GM12878 (cell line): ENCODE results near the gene KATNIP. TPM values are rescaled to one million over a fixed set of nuclear protein-coding genes. Genes with fewer than 3 reads are reported as not detected.

Experiments
- ATAC-seq: fragments of 200-7000 bp; cut with Tn5 transposase; 3 replicates; pipeline ENCODE4 v1.9.1; 2020; ENCODE audit warnings: mild to moderate bottlenecking, moderate library complexity
- BruUV-seq: library from RNA; stranded (reverse); fragments of 400-500 nt; replicated peaks from 2 replicates; lab custom pipeline; 2021; lab: Mats Ljungman, UMichigan
- CTCF ChIA-PET: fragments of 300-600 bp; sonication (Branson Sonifier 250); formaldehyde crosslinking; extraction: SDS; loops from one replicate; lab custom pipeline; 2021; ENCODE audit warnings: inconsistent platforms; lab: Yijun Ruan, JAX
- POLR2A ChIA-PET: fragments of 350-600 bp; formaldehyde crosslinking; extraction: SDS; loops from one replicate; lab custom pipeline; 2021; ENCODE audit warnings: inconsistent platforms; lab: Charles Lee
- RAD21 ChIA-PET: fragments of 300-600 bp; sonication (Branson Sonifier 250); formaldehyde crosslinking; loops from one replicate; lab custom pipeline; 2023; ENCODE audit warnings: antibody characterized with exemption; ENCODE audit not compliant: unreplicated experiment; lab: Charles Lee
- SMC1A ChIA-PET: fragments of 300-600 bp; sonication (Branson Sonifier 250); formaldehyde crosslinking; loops from one replicate; lab custom pipeline; 2023; ENCODE audit not compliant: unreplicated experiment, uncharacterized antibody; lab: Charles Lee
- DNase-seq: peaks from one replicate; pipeline ENCODE4 v3.0.0-alpha.2; 2011; ENCODE audit warnings: low read depth, low spot score
- FAIRE-seq: peaks from 3 replicates; lab custom pipeline; 2011; peaks lifted over from hg19 to GRCh38; lab: Jason Lieb, UNC
- H2AFZ ChIP-seq: 2 replicates; pipeline ENCODE4 v1.6.0; 2011; ENCODE audit warnings: low read depth, low read length, control low read depth; ENCODE audit not compliant: control insufficient read depth
- H3K27ac ChIP-seq: 2 replicates; pipeline ENCODE4 v1.5.1; 2011; ENCODE audit warnings: control low read depth; ENCODE audit not compliant: control insufficient read depth, insufficient read depth
- H3K27me3 ChIP-seq, 2 experiments: replicated peaks in 1 of 2; 2 replicates each; pipeline versions ENCODE4 v1.6.0 to v1.6.1; 2011; ENCODE audit warnings: low read length in 1 of 2; ENCODE audit not compliant: control insufficient read depth in 2 of 2, insufficient read depth in 2 of 2
- H3K36me3 ChIP-seq, 2 experiments: 2 replicates each; pipeline ENCODE4 v1.5.1; 2011; ENCODE audit warnings: low read length in 1 of 2; ENCODE audit not compliant: control insufficient read depth in 2 of 2, insufficient read depth in 2 of 2
- H3K4me1 ChIP-seq: 2 replicates; pipeline ENCODE4 v1.6.1; 2011; ENCODE audit warnings: mild to moderate bottlenecking, low read length, moderate library complexity, mixed read lengths; ENCODE audit not compliant: control insufficient read depth, insufficient read depth
- H3K4me2 ChIP-seq: 2 replicates; pipeline ENCODE4 v1.6.0; 2011; ENCODE audit warnings: control low read depth; ENCODE audit not compliant: control insufficient read depth, insufficient read depth
- H3K4me3 ChIP-seq: fragments of 200-600 bp; sonication (generic); 2 replicates; pipeline ENCODE4 v1.5.1; 2016
- H3K79me2 ChIP-seq: 2 replicates; pipeline ENCODE4 v1.6.0; 2011; ENCODE audit warnings: low read length; ENCODE audit not compliant: control insufficient read depth, insufficient read depth
- H3K9ac ChIP-seq: 2 replicates; pipeline ENCODE4 v1.8.0; 2011; ENCODE audit warnings: low read length, control low read depth, mixed read lengths; ENCODE audit not compliant: control insufficient read depth, insufficient read depth
- H3K9me3 ChIP-seq: replicated peaks from 3 replicates; pipeline ENCODE4 v1.5.1; 2011; ENCODE audit warnings: mild to moderate bottlenecking, low read length; ENCODE audit not compliant: control insufficient read depth, insufficient read depth
- H4K20me1 ChIP-seq: 2 replicates; pipeline ENCODE4 v1.6.0; 2011; ENCODE audit not compliant: control insufficient read depth, insufficient read depth
- BCL11A ChIP-seq: IDR thresholded peaks from 2 replicates; pipeline ENCODE4 v1.6.1; 2011; ENCODE audit warnings: low read depth, low read length
- BHLHE40 ChIP-seq, 2 experiments: fragments of 450-650 bp in 1 of 2; IDR thresholded peaks; 2 replicates each; pipeline ENCODE4 v1.6.1; 2011 to 2017; ENCODE audit warnings: low read depth in 2 of 2, borderline replicate concordance in 1 of 2, improper control_type of control experiment in 1 of 2, low read length in 1 of 2, mild to moderate bottlenecking in 1 of 2
- CBX3 ChIP-seq: fragments of 200-600 bp; sonication (generic); IDR thresholded peaks from 2 replicates; pipeline ENCODE4 v1.6.1; 2016; ENCODE audit warnings: low read depth, borderline replicate concordance
- HDAC2 ChIP-seq: fragments of 200-600 bp; sonication (generic); IDR thresholded peaks from 2 replicates; pipeline ENCODE4 v1.6.1; 2017
- KDM1A ChIP-seq: fragments of 200-600 bp; sonication (generic); IDR thresholded peaks from 2 replicates; pipeline ENCODE4 v1.6.1; 2016; ENCODE audit warnings: borderline replicate concordance
- MXI1 ChIP-seq: fragments of 150-350 bp; IDR thresholded peaks from 2 replicates; pipeline ENCODE4 v1.6.1; 2011; ENCODE audit warnings: low read depth, mild to moderate bottlenecking, inconsistent platforms, low read length, improper control_type of control experiment
- NFYB ChIP-seq: IDR thresholded peaks from 2 replicates; pipeline ENCODE4 v1.6.1; 2011; ENCODE audit warnings: low read depth, mild to moderate bottlenecking, low read length, improper control_type of control experiment, moderate library complexity; ENCODE audit not compliant: insufficient read depth
- NR2C2 ChIP-seq: IDR thresholded peaks from 2 replicates; pipeline ENCODE4 v1.6.1; 2011; ENCODE audit warnings: borderline replicate concordance, low read depth; ENCODE audit not compliant: control insufficient read depth, insufficient read length
- SP1 ChIP-seq: IDR thresholded peaks from one replicate; pipeline ENCODE4 v1.6.1; 2011; ENCODE audit warnings: low read depth, low read length
- TAF1 ChIP-seq: IDR thresholded peaks from 2 replicates; pipeline ENCODE4 v1.6.1; 2011; ENCODE audit warnings: mild to moderate bottlenecking, low read depth, low read length, borderline replicate concordance
- ZNF217 ChIP-seq: fragments of 450-650 bp; IDR thresholded peaks from 2 replicates; pipeline ENCODE4 v1.6.1; 2017; ENCODE audit warnings: antibody characterized with exemption, mild to moderate bottlenecking
- WGBS: methylation state at CpG from one replicate; pipeline ENCODE4 v1.1.6; 2016; ENCODE audit warnings: low lambda C conversion rate; ENCODE audit not compliant: insufficient replicate concordance, insufficient coverage; ENCODE audit errors: missing lambda C conversion rate; 5-methylcytosine and 5-hydroxymethylcytosine counted together
- in situ Hi-C: fragments of 300-500 bp; cut with MboI; formaldehyde crosslinking; loops from 9 replicates; pipeline ENCODE4 v1.14.3; 2018; ENCODE audit warnings: mixed read lengths
- intact Hi-C: fragments of 100-400 bp; cut with micrococcal nuclease; formaldehyde crosslinking; loops from one replicate; pipeline ENCODE4 v1.14.2; 2022; ENCODE audit not compliant: unreplicated experiment
- polyA plus RNA-seq, 11 experiments: library from polyadenylated mRNA; depleted of rRNA in 4 of 11; unstranded in 6 of 11; stranded (reverse) in 5 of 11; fragments of >200 nt; fragmentation: Nextera tagmentation in 4 of 11; fragmentation: Illumina TruSeq in 1 of 11; extraction: Ambion mirVana in 4 of 11; extraction: Trizol in 1 of 11; gene quantifications; 1 replicate in 1 of 11; 2 replicates in 10 of 11; pipeline versions ENCODE4 v1.2.1 to v1.2.3, GENCODE V29; 2011 to 2016; ENCODE audit warnings: inconsistent platforms in 2 of 11, missing spikeins in 2 of 11, low read depth in 1 of 11
- total RNA-seq, 4 experiments: library from RNA; depleted of rRNA in 3 of 4; stranded (reverse); fragments of >200 nt in 3 of 4; fragmentation: Illumina TruSeq in 1 of 4; extraction: Trizol in 1 of 4; gene quantifications; 2 replicates each; pipeline versions ENCODE4 v1.2.1 to v1.2.3, GENCODE V29; 2013 to 2021
- TF ChIP-seq, protein P1 (sequence below): fragments of 450-650 bp; IDR thresholded peaks from 2 replicates; pipeline ENCODE4 v1.6.1; 2017; ENCODE audit warnings: mild to moderate bottlenecking, moderate library complexity
- TF ChIP-seq, protein P2 (sequence below): IDR thresholded peaks from 2 replicates; pipeline ENCODE4 v1.6.1; 2012; ENCODE audit warnings: low read length, inconsistent platforms
- TF ChIP-seq, protein P3 (sequence below): IDR thresholded peaks from 2 replicates; pipeline ENCODE4 v1.6.1; 2012; ENCODE audit warnings: low read depth, low read length, improper control_type of control experiment
- TF ChIP-seq, protein P4 (sequence below): fragments of 450-650 bp; IDR thresholded peaks from 2 replicates; pipeline ENCODE4 v1.6.1; 2017; ENCODE audit warnings: mild to moderate bottlenecking
- TF ChIP-seq, protein P5 (sequence below): fragments of 150-350 bp; IDR thresholded peaks from 2 replicates; pipeline ENCODE4 v1.6.1; 2014; ENCODE audit warnings: mild to moderate bottlenecking, low read depth, low read length

Gene KATNIP
- total and polyA plus RNA-seq, 10 of the 15 experiments (the other 5 are each of a cell fraction or from before 2014, with no cell fraction given): 1.6 to 13.8 (median 9.1) TPM

DNA sequence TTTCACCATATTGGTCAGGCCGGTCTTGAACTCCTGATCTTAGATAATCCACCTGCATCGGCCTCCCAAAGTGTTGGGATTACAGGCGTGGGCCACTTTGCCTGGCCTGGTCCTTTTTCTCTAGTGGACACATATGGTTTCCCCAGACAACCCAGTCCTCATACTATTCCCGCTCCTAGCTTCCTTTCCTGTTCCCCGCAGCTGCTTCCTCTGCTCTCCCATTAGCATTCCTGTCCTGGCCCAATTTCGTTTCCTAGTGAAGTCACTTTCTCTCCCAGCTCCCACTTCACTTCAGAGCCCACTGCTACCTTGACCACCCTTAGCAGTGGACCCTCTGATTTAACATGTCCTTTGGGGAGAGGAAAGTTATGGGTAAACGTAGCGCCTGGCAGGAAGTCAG lies 11.3 kb downstream of the KATNIP start:
- ChIA-PET CTCF (no interaction called here), POLR2A (interaction anchor here (0.8 kb wide), 1 partner anchor 41 kb away, joined by 3 read pairs; no protein-coding TSS in a partner anchor), SMC1A (interaction anchor here (0.9 kb wide), 1 partner anchor 11 kb away, joined by 3 read pairs; no protein-coding TSS in a partner anchor), RAD21 (no interaction called here)
- ATAC-seq: no peak
- in situ Hi-C loops: no loop called here
- no peak for DNase-seq
- Histone ChIP-seq H4K20me1 (no peaks in the 10 kb centered on the region), H3K27me3 (no peaks in the 10 kb centered on the region), H3K9me3 (no peaks in the 10 kb centered on the region), H3K4me1 (no peaks in the 10 kb centered on the region), H3K4me2 (no peak overlapping the region), H3K27ac (no peak overlapping the region), H2AFZ (no peak overlapping the region), H3K4me3 (no peak overlapping the region), H3K36me3 (no peaks in the 10 kb centered on the region), H3K79me2 (no peaks in the 10 kb centered on the region), H3K9ac (no peak overlapping the region)
- TF ChIP-seq BHLHE40 (IDR thresholded peaks at IDR 0.05; ENCODE audit: borderline replicate concordance in 1 of 2, low read depth in 2 of 2, low read length in 1 of 2) (no peak), NFYB (no peak), SP1 (no peak), KDM1A (no peak), CBX3 (no peak), NR2C2 (no peak), TAF1 (no peak), ZNF217 (no peak), MXI1 (no peak), BCL11A (no peak), HDAC2 (no peak)
- TF ChIP-seq, protein P1, sequence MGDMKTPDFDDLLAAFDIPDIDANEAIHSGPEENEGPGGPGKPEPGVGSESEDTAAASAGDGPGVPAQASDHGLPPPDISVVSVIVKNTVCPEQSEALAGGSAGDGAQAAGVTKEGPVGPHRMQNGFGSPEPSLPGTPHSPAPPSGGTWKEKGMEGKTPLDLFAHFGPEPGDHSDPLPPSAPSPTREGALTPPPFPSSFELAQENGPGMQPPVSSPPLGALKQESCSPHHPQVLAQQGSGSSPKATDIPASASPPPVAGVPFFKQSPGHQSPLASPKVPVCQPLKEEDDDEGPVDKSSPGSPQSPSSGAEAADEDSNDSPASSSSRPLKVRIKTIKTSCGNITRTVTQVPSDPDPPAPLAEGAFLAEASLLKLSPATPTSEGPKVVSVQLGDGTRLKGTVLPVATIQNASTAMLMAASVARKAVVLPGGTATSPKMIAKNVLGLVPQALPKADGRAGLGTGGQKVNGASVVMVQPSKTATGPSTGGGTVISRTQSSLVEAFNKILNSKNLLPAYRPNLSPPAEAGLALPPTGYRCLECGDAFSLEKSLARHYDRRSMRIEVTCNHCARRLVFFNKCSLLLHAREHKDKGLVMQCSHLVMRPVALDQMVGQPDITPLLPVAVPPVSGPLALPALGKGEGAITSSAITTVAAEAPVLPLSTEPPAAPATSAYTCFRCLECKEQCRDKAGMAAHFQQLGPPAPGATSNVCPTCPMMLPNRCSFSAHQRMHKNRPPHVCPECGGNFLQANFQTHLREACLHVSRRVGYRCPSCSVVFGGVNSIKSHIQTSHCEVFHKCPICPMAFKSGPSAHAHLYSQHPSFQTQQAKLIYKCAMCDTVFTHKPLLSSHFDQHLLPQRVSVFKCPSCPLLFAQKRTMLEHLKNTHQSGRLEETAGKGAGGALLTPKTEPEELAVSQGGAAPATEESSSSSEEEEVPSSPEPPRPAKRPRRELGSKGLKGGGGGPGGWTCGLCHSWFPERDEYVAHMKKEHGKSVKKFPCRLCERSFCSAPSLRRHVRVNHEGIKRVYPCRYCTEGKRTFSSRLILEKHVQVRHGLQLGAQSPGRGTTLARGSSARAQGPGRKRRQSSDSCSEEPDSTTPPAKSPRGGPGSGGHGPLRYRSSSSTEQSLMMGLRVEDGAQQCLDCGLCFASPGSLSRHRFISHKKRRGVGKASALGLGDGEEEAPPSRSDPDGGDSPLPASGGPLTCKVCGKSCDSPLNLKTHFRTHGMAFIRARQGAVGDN: no peak
- TF ChIP-seq, protein P2, sequence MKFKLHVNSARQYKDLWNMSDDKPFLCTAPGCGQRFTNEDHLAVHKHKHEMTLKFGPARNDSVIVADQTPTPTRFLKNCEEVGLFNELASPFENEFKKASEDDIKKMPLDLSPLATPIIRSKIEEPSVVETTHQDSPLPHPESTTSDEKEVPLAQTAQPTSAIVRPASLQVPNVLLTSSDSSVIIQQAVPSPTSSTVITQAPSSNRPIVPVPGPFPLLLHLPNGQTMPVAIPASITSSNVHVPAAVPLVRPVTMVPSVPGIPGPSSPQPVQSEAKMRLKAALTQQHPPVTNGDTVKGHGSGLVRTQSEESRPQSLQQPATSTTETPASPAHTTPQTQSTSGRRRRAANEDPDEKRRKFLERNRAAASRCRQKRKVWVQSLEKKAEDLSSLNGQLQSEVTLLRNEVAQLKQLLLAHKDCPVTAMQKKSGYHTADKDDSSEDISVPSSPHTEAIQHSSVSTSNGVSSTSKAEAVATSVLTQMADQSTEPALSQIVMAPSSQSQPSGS: no peak
- TF ChIP-seq, protein P3, sequence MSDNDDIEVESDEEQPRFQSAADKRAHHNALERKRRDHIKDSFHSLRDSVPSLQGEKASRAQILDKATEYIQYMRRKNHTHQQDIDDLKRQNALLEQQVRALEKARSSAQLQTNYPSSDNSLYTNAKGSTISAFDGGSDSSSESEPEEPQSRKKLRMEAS: no peak
- TF ChIP-seq, protein P4, sequence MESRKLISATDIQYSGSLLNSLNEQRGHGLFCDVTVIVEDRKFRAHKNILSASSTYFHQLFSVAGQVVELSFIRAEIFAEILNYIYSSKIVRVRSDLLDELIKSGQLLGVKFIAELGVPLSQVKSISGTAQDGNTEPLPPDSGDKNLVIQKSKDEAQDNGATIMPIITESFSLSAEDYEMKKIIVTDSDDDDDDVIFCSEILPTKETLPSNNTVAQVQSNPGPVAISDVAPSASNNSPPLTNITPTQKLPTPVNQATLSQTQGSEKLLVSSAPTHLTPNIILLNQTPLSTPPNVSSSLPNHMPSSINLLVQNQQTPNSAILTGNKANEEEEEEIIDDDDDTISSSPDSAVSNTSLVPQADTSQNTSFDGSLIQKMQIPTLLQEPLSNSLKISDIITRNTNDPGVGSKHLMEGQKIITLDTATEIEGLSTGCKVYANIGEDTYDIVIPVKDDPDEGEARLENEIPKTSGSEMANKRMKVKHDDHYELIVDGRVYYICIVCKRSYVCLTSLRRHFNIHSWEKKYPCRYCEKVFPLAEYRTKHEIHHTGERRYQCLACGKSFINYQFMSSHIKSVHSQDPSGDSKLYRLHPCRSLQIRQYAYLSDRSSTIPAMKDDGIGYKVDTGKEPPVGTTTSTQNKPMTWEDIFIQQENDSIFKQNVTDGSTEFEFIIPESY: no peak
- TF ChIP-seq, protein P5, sequence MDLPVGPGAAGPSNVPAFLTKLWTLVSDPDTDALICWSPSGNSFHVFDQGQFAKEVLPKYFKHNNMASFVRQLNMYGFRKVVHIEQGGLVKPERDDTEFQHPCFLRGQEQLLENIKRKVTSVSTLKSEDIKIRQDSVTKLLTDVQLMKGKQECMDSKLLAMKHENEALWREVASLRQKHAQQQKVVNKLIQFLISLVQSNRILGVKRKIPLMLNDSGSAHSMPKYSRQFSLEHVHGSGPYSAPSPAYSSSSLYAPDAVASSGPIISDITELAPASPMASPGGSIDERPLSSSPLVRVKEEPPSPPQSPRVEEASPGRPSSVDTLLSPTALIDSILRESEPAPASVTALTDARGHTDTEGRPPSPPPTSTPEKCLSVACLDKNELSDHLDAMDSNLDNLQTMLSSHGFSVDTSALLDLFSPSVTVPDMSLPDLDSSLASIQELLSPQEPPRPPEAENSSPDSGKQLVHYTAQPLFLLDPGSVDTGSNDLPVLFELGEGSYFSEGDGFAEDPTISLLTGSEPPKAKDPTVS: no peak
- intact Hi-C loops: no loop called here
- no TSS peak for BruUV-seq
- FAIRE-seq: no peak
- WGBS: 85% methylated on average over 8 of the region's 8 CpGs
